GM12873 (cell line): ENCODE data around the gene WWTR1.

ENCODE experiments used
- TF ChIP-seq, protein P1 (sequence below): IDR thresholded peaks from 2 replicates; pipeline ENCODE4 v1.5.1; 2012; ENCODE audit warnings: low read depth, mild to moderate bottlenecking, moderate library complexity, low read length, control low read depth; ENCODE audit not compliant: insufficient read depth; ENCODE audit errors: missing control alignments

Gene WWTR1

GRCh38 chr3:149570016-149570415, 87.8 kb downstream of the WWTR1 start:
- TF ChIP-seq, protein P1, sequence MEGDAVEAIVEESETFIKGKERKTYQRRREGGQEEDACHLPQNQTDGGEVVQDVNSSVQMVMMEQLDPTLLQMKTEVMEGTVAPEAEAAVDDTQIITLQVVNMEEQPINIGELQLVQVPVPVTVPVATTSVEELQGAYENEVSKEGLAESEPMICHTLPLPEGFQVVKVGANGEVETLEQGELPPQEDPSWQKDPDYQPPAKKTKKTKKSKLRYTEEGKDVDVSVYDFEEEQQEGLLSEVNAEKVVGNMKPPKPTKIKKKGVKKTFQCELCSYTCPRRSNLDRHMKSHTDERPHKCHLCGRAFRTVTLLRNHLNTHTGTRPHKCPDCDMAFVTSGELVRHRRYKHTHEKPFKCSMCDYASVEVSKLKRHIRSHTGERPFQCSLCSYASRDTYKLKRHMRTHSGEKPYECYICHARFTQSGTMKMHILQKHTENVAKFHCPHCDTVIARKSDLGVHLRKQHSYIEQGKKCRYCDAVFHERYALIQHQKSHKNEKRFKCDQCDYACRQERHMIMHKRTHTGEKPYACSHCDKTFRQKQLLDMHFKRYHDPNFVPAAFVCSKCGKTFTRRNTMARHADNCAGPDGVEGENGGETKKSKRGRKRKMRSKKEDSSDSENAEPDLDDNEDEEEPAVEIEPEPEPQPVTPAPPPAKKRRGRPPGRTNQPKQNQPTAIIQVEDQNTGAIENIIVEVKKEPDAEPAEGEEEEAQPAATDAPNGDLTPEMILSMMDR, result no peak

DNA sequence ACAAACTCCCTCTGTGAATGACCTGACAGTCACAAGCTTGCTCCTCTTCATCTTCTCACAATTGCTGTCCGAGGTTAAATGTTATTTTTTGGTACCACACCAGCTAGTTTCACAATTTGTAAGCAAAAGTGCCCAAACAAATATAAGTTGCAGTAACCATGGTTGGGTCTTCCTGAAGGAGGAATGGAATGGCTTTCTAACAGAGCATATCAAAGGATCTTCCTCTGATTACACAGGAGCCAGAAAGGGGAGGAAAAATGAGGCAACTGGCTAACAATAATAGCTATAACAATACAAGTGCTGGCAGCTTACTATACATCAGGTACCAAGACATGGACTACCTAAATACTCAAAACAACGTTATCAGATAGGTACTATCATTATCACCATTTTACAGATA, 90.4 kb downstream of the WWTR1 start:
- TF ChIP-seq, protein P1, result no peak

DNA sequence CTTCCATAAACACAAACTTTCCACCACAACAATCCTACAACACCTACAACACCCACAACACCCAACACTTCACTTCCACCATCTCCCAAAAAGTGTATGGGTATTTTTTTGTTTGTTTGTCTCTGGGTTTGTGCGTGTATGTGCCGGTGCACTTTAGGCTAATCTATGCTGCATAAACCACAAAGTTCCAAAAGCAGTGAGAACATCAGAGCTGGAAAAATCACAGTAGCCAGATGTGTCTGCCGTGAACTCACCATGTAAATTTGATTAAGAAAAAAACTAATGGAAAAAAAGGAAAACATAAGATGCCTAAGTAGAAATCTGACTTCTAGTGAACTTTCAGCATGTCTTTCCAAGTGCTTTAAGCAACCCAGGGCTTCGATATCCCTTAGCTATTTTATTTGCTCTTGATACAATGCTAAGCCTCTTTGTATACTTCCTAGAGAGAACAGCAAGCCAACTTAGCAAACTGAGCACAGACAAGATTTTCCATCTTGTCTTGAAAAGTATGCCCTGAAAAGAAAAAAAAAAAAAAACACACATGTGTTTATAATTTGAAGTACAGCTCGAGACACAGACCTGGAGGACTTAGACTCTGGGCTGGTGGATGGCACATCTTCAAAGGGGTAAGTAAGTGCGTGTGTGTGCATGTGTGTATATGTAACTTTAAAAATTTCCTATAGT, 91.4 kb downstream of the WWTR1 start:
- TF ChIP-seq, protein P1, result no peak

GRCh38 chr3:149564079-149564478, 93.7 kb downstream of the WWTR1 start:
- TF ChIP-seq, protein P1, result no peak

- TF ChIP-seq, protein P1, result no peak
These were observed 94.7 kb downstream of the WWTR1 start for GRCh38 chr3:149563114-149563513.

DNA sequence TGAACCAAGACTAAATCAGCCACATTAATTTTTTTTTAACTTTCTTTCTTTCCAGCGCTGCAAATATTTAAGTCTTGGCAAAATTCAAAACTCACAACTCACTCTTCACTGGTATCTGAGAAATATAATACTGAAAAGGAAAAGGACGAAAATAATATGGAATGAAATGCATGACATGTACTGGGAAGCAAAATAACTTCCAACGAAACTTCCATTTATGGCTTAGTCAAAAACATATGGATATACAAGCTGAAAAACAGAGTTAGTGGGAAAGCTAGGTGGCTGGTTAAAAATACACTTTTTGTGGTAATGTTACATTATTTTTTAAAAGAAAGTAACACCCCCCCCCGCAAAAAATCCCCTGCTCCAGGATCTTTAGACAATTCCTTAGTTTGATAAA, 97.2 kb downstream of the WWTR1 start:
- TF ChIP-seq, protein P1, result no peak

GRCh38 chr3:149560001-149560400, 97.8 kb downstream of the WWTR1 start:
- TF ChIP-seq, protein P1, result no peak
